HCT116 (cell line): ENCODE data around the gene CDH4.

ENCODE experiments used
- CBX3 ChIP-seq: IDR thresholded peaks from 2 replicates; pipeline ENCODE4 v1.6.1; 2012; ENCODE audit warnings: low read depth
- CTCF ChIP-seq, 3 experiments: fragments of 200-600 bp in 1 of 3; sonication (generic) in 1 of 3; IDR thresholded peaks in 2 of 3; conservative IDR thresholded peaks in 1 of 3; 2 replicates each; pipeline ENCODE4 v1.5.1; 2012 to 2017; ENCODE audit warnings: low read depth in 2 of 3, low read length in 2 of 3, antibody characterized with exemption in 1 of 3, borderline replicate concordance in 1 of 3, control low read depth in 1 of 3, mild to moderate bottlenecking in 1 of 3, mixed read lengths in 1 of 3, mixed run types in 1 of 3, moderate library complexity in 1 of 3; ENCODE audit not compliant: insufficient read depth in 1 of 3
- EGR1 ChIP-seq: IDR thresholded peaks from 2 replicates; pipeline ENCODE4 v1.6.1; 2012; ENCODE audit warnings: low read depth
- ELF1 ChIP-seq: IDR thresholded peaks from 2 replicates; pipeline ENCODE4 v1.6.1; 2012; ENCODE audit warnings: low read depth, borderline replicate concordance
- EZH2 ChIP-seq: fragments of 200-600 bp; sonication (generic); IDR thresholded peaks from 2 replicates; pipeline ENCODE4 v1.6.1; 2017; ENCODE audit warnings: antibody characterized with exemption, mixed run types
- EZH2phosphoT487 ChIP-seq: fragments of 200-600 bp; IDR thresholded peaks from 2 replicates; pipeline ENCODE4 v1.6.1; 2018; ENCODE audit warnings: antibody characterized with exemption, borderline replicate concordance
- FOSL1 ChIP-seq: IDR thresholded peaks from 2 replicates; pipeline ENCODE4 v1.6.1; 2012; ENCODE audit warnings: low read depth
- JUND ChIP-seq: IDR thresholded peaks from 2 replicates; pipeline ENCODE4 v1.6.1; 2012
- POLR2A ChIP-seq: IDR thresholded peaks from 2 replicates; pipeline ENCODE4 v1.7.0; 2011; ENCODE audit warnings: borderline replicate concordance; ENCODE audit not compliant: insufficient read depth, insufficient read length; ENCODE audit errors: extremely low read depth
- POLR2AphosphoS5 ChIP-seq: IDR thresholded peaks from 2 replicates; pipeline ENCODE4 v1.6.1; 2011; ENCODE audit warnings: mild to moderate bottlenecking, low read depth, low read length, moderate library complexity
- RAD21 ChIP-seq: IDR thresholded peaks from 2 replicates; pipeline ENCODE4 v1.6.1; 2012; ENCODE audit warnings: low read depth, mild to moderate bottlenecking
- SIN3A ChIP-seq: IDR thresholded peaks from 2 replicates; pipeline ENCODE4 v1.6.1; 2012; ENCODE audit warnings: low read depth
- TCF7L2 ChIP-seq: IDR thresholded peaks from 2 replicates; pipeline ENCODE4 v1.7.0; 2011; ENCODE audit warnings: borderline replicate concordance, inconsistent platforms; ENCODE audit not compliant: insufficient read depth, insufficient read length; ENCODE audit errors: extremely low read depth
- TF ChIP-seq, protein P1 (sequence below): IDR thresholded peaks from 2 replicates; pipeline ENCODE4 v1.6.1; 2012; ENCODE audit warnings: low read depth

GRCh38 chr20:61385296-61385695 lies 133.2 kb downstream of the CDH4 start:
- TF ChIP-seq EGR1 (no peak), POLR2AphosphoS5 (no peak), CTCF (IDR thresholded peaks at IDR 0.05 in 2 of 3, conservative IDR thresholded peaks at IDR 0.05 in 1 of 3; ENCODE audit: borderline replicate concordance in 1 of 3, insufficient read depth in 1 of 3, low read depth in 2 of 3, low read length in 2 of 3) (no peak), POLR2A (no peak), RAD21 (no peak), JUND (no peak), EZH2phosphoT487 (no peak), EZH2 (no peak), ELF1 (no peak), SIN3A (no peak), FOSL1 (no peak), CBX3 (no peak), TCF7L2 (no peak)
- TF ChIP-seq, protein P1, sequence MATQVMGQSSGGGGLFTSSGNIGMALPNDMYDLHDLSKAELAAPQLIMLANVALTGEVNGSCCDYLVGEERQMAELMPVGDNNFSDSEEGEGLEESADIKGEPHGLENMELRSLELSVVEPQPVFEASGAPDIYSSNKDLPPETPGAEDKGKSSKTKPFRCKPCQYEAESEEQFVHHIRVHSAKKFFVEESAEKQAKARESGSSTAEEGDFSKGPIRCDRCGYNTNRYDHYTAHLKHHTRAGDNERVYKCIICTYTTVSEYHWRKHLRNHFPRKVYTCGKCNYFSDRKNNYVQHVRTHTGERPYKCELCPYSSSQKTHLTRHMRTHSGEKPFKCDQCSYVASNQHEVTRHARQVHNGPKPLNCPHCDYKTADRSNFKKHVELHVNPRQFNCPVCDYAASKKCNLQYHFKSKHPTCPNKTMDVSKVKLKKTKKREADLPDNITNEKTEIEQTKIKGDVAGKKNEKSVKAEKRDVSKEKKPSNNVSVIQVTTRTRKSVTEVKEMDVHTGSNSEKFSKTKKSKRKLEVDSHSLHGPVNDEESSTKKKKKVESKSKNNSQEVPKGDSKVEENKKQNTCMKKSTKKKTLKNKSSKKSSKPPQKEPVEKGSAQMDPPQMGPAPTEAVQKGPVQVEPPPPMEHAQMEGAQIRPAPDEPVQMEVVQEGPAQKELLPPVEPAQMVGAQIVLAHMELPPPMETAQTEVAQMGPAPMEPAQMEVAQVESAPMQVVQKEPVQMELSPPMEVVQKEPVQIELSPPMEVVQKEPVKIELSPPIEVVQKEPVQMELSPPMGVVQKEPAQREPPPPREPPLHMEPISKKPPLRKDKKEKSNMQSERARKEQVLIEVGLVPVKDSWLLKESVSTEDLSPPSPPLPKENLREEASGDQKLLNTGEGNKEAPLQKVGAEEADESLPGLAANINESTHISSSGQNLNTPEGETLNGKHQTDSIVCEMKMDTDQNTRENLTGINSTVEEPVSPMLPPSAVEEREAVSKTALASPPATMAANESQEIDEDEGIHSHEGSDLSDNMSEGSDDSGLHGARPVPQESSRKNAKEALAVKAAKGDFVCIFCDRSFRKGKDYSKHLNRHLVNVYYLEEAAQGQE, result no peak
